ENCODE data around the gene C16orf90. TPM values are rescaled to one million over a fixed set of nuclear protein-coding genes. Genes with fewer than 3 reads are reported as not detected.
"Not testable (repeated sequence)": the region's sequence is repeated elsewhere in the genome, so short reads cannot be mapped to it uniquely, and the experiment has no call there.

The C16orf90 gene
- polyA plus RNA-seq, 1 experiment, result not detected

GRCh38 chr16:3508736-3509135 is 13.4 kb upstream of the C16orf90 start:
- CTCF ChIA-PET, result interaction anchor here (0.6 kb wide), 1 partner anchor 10 kb away, joined by 3 read pairs; no protein-coding TSS in a partner anchor
- DNase-seq (ENCODE audit: low read depth), result no peak
- Histone ChIP-seq H3K4me3 (ENCODE audit: low read depth, low read length) (no peak overlapping the region), H3K27me3 (ENCODE audit: control insufficient read depth, insufficient read depth, low read length) (no peaks in the 10 kb centered on the region), H3K36me3 (ENCODE audit: control insufficient read depth, insufficient read depth, low read length) (peaks cover 24% of the 10 kb centered on the region)
- no peak for TF ChIP-seq CTCF (IDR thresholded peaks at IDR 0.05; ENCODE audit: insufficient read depth, low read depth, low read length)
- POLR2A ChIA-PET, result no interaction called here

GRCh38 chr16:3503523-3503922 is 8.2 kb upstream of the C16orf90 start:
- Histone ChIP-seq H3K27me3 (ENCODE audit: control insufficient read depth, insufficient read depth, low read length) (no peaks in the 10 kb centered on the region), H3K4me3 (ENCODE audit: low read depth, low read length) (no peak overlapping the region), H3K36me3 (ENCODE audit: control insufficient read depth, insufficient read depth, low read length) (peaks cover 8% of the 10 kb centered on the region)
- ChIA-PET POLR2A (no interaction called here), CTCF (interaction anchor here (0.7 kb wide), 1 partner anchor 960 kb away, joined by 3 read pairs; no protein-coding TSS in a partner anchor)
- TF ChIP-seq CTCF (IDR thresholded peaks at IDR 0.05; ENCODE audit: insufficient read depth, low read depth, low read length), result no peak
- no peak for DNase-seq (ENCODE audit: low read depth)

DNA sequence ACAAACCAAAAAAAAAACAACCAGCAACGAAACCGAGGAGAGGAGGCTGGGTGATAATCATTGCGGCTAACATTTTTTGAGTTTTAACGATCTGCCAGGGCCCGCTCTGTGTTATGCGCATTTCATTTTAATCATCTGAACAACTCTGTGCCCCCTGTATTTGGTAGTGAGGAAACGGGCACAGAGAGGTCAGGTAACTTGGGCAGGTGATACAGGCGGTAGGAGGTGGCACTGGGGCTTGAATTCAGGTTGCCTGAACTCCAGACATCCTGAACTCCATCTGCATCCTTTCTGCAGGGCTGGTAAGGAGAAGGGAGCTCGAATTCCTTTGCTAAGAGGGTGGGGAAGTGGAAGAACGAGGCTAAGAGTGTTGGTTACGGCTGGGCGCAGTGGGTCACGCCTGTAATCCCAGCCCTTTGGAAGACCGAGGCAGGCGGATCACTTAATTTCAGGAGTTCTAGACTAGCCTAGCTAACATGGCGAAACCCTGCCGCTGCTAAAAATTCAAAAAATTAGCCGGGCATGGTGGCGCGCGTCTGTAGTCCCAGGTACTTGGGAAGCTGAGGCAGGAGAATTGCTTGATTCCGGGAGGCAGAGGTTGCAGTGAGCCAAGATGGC is 6.6 kb upstream of the C16orf90 start:
- DNase-seq (ENCODE audit: low read depth), result no peak
- ChIA-PET CTCF (interaction anchor here (0.8 to 2.7 kb wide), 4 partner anchors 12 to 237 kb away, joined by 3 to 10 read pairs (median 4); no protein-coding TSS in a partner anchor), POLR2A (no interaction called here)
- Histone ChIP-seq H3K4me3 (ENCODE audit: low read depth, low read length) (peak overlapping the region; percentile 78), H3K27me3 (ENCODE audit: control insufficient read depth, insufficient read depth, low read length) (no peaks in the 10 kb centered on the region), H3K36me3 (ENCODE audit: control insufficient read depth, insufficient read depth, low read length) (peaks cover 3% of the 10 kb centered on the region; the same call in 1 of the 2 replicates)
- no peak for TF ChIP-seq CTCF (IDR thresholded peaks at IDR 0.05; ENCODE audit: insufficient read depth, low read depth, low read length)

DNA sequence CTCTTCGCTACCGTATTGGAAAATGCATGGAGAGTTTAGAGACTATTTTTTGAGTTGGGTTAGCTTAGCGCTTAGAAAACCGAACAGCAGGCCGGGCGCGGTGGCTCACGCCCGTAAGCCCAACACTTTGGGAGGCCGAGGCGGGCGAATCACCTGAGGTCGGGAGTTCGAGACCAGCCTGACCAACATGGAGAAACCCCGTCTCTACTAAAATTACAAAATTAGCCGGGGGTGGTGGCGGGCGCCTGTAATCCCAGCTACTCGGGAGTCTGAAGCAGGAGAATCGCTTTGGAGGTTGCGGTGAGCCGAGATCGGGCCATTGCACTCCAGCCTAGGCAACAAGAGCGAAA is 6.1 kb upstream of the C16orf90 start:
- DNase-seq (ENCODE audit: low read depth); H3K27me3 ChIP-seq (ENCODE audit: control insufficient read depth, insufficient read depth, low read length); H3K36me3 ChIP-seq (ENCODE audit: control insufficient read depth, insufficient read depth, low read length); POLR2A ChIA-PET: not testable (repeated sequence)
- CTCF ChIA-PET, result interaction anchor here (0.8 to 2.7 kb wide), 3 partner anchors 12 to 234 kb away, joined by 3 to 10 read pairs (median 4); no protein-coding TSS in a partner anchor
- H3K4me3 ChIP-seq (ENCODE audit: low read depth, low read length), result peak overlapping the region; percentile 78

GRCh38 chr16:3498988-3499387 is 3.7 kb upstream of the C16orf90 start:
- ChIA-PET CTCF (interaction anchor here (0.7 to 2.7 kb wide), 2 partner anchors 10 to 232 kb away, joined by 3 to 10 read pairs; no protein-coding TSS in a partner anchor), POLR2A (no interaction called here)
- Histone ChIP-seq H3K27me3 (ENCODE audit: control insufficient read depth, insufficient read depth, low read length) (no peaks in the 10 kb centered on the region), H3K36me3 (ENCODE audit: control insufficient read depth, insufficient read depth, low read length) (no peaks in the 10 kb centered on the region), H3K4me3 (ENCODE audit: low read depth, low read length) (no peak overlapping the region)
- TF ChIP-seq CTCF (IDR thresholded peaks at IDR 0.05; ENCODE audit: insufficient read depth, low read depth, low read length), result no peak
- DNase-seq (ENCODE audit: low read depth), result no peak

GRCh38 chr16:3497771-3498170 is 2.5 kb upstream of the C16orf90 start:
- ChIA-PET CTCF (interaction anchor here (0.8 kb wide), 1 partner anchor 336 kb away, joined by 4 read pairs; no protein-coding TSS in a partner anchor), POLR2A (no interaction called here)
- TF ChIP-seq CTCF (IDR thresholded peaks at IDR 0.05; ENCODE audit: insufficient read depth, low read depth, low read length), result no peak
- H3K27me3 ChIP-seq (ENCODE audit: control insufficient read depth, insufficient read depth, low read length), result no peaks in the 10 kb centered on the region
- no peak overlapping the region for H3K4me3 ChIP-seq (ENCODE audit: low read depth, low read length)
- DNase-seq (ENCODE audit: low read depth), result no peak
- no peaks in the 10 kb centered on the region for H3K36me3 ChIP-seq (ENCODE audit: control insufficient read depth, insufficient read depth, low read length)

All from BJ (cell line).